ENCODE results near the gene RBM33. TPM values are rescaled to one million over a fixed set of nuclear protein-coding genes. Genes with fewer than 3 reads are reported as not detected.
A peak's percentile ranks its signal among the peaks of the same experiment; 100 is the strongest.

Gene RBM33
- total RNA-seq, 1 donor: 23.7 TPM

DNA sequence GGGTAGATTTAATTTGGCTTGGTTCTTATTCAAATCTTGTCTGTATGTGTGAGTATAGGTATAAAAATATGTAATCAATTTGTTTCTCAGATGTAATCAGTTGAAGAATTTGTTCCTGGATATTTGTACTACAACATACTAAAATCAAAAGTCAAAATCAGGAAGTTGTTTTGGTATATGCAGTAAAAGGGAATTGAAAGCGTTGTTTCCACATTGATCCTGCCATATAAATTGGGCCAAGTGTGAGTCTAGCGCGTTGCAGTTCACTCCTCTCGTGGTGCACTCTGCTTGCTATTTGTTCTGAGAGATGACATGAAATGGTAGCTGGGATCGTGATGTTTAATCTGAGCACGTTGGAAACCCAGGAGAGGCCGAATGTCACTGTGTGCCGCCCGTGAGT, 111.9 kb downstream of the RBM33 start:
- no peak overlapping the region for H3K4me3 ChIP-seq (ENCODE audit: low read depth, low read length)
- TF ChIP-seq CTCF (IDR thresholded peaks at IDR 0.05; ENCODE audit: insufficient read depth, low read depth, low read length): no peak

GRCh38 chr7:155758348-155758747, 113.9 kb downstream of the RBM33 start:
- TF ChIP-seq CTCF (IDR thresholded peaks at IDR 0.05; ENCODE audit: insufficient read depth, low read depth, low read length): no peak
- DNase-seq (ENCODE audit: low read depth): no peak
- no peak overlapping the region for H3K4me3 ChIP-seq (ENCODE audit: low read depth, low read length)

More for the DNA sequence above, 111.9 kb downstream of the RBM33 start:
- DNase-seq (ENCODE audit: low read depth): no peak

DNA sequence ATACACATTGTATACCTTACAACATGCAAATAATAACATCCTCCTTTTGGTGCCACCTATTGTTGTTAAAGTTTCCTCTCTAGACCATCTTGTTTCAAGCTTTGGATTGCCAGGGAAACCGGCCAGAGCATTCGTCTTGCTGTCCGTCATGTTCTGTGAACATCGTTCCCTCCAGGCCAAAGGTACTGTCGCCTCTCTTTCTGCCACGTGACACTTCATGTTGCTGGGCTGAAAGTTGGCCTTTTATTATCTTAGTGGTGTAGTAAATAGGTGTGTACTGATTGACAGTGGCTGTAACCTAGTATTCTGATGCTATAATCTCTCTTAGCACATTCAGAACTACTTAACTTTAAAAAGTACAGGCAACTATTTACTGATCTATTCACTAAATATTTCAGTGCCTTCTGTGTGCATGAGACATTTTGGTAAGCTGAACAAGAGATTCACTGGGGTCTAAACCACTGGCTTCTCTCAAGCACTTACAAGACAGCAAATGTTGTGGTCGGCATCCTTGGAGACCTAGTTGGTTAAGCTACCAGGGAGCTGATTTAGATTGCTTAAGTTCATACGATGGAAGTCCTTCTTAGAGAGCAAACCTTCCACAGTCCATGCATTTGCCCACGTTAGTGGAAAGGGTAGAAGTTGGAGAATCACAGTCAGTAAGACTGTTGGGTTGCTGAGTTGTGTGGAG, 115.4 kb downstream of the RBM33 start:
- no peak for TF ChIP-seq CTCF (IDR thresholded peaks at IDR 0.05; ENCODE audit: insufficient read depth, low read depth, low read length)
- H3K4me3 ChIP-seq (ENCODE audit: low read depth, low read length): no peak overlapping the region
- no peak for DNase-seq (ENCODE audit: low read depth)

DNA sequence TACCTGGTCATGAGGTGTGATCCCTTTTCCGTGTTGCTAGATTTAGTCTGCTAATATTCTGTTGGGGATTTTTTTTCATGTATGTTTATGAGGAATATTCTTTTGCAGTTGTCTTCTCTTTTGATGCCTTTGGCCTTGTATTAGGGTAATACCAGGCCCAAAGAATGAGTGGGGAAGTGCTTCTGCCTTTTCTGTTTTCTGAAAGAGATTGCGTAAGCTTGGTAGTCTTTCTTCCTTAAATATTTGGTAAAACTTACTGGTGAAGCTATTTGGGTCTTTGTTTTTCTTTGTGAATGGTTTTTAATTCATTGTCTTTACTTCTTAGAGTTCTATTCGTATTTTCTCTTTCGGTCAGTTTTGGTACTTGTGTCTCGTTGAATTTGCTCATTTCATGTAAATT, 116.7 kb downstream of the RBM33 start:
- DNase-seq (ENCODE audit: low read depth): no peak
- no peak for TF ChIP-seq CTCF (IDR thresholded peaks at IDR 0.05; ENCODE audit: insufficient read depth, low read depth, low read length)
- no peak overlapping the region for H3K4me3 ChIP-seq (ENCODE audit: low read depth, low read length)

DNA sequence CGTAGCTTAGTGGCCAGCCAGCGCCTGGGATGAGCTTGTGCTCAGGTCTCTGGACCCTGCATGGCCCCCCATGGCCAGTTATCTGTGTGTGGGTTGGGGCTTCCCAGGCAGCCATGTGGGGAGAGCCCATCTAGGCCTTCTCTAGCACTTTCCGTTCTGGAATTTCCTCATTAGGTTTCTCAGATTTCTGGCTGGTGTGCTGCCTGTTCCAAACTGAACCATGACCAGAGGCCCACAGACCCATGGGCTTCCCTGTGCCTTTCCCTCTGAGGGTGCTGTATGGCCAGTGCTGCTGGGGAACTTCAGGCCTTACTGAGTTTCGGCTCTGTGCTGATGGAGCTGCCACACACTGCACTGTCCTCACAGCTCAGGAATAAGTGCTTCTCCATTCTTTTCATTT, 117.6 kb downstream of the RBM33 start:
- H3K4me3 ChIP-seq (ENCODE audit: low read depth, low read length): no peak overlapping the region
- no peak for DNase-seq (ENCODE audit: low read depth)
- no peak for TF ChIP-seq CTCF (IDR thresholded peaks at IDR 0.05; ENCODE audit: insufficient read depth, low read depth, low read length)

- no peak overlapping the region for H3K4me3 ChIP-seq (ENCODE audit: low read depth, low read length)
- peak; percentile 41 for DNase-seq (ENCODE audit: low read depth)
- no peak for TF ChIP-seq CTCF (IDR thresholded peaks at IDR 0.05; ENCODE audit: insufficient read depth, low read depth, low read length)
These were observed 118.2 kb downstream of the RBM33 start for GRCh38 chr7:155762655-155763054.

GRCh38 chr7:155763122-155763521, 118.7 kb downstream of the RBM33 start:
- no peak for TF ChIP-seq CTCF (IDR thresholded peaks at IDR 0.05; ENCODE audit: insufficient read depth, low read depth, low read length)
- DNase-seq (ENCODE audit: low read depth): no peak
- H3K4me3 ChIP-seq (ENCODE audit: low read depth, low read length): no peak overlapping the region

Measured in fibroblast of villous mesenchyme (primary cell).